Gastroesophageal sphincter (tissue), 3 donors: Measurements from ENCODE around the gene KCNE1.

ENCODE experiments used
- CTCF ChIP-seq, 4 experiments: fragments of 200-600 bp in 2 of 4; fragments of 450-650 bp in 2 of 4; sonication (generic) in 1 of 4; IDR thresholded peaks; one replicate each; pipeline ENCODE4 v1.5.1; 2017 to 2019; ENCODE audit warnings: antibody characterized with exemption in 4 of 4, mild to moderate bottlenecking in 2 of 4, moderate library complexity in 2 of 4
- POLR2A ChIP-seq, 2 donors: fragments of 450-650 bp; IDR thresholded peaks; one replicate each; pipeline ENCODE4 v1.6.1; 2017; ENCODE audit warnings: antibody characterized with exemption in 2 of 2, mild to moderate bottlenecking in 2 of 2, moderate library complexity in 1 of 2
- POLR2AphosphoS5 ChIP-seq: sonication (generic); formaldehyde crosslinking; IDR thresholded peaks from one replicate; pipeline ENCODE4 v1.6.1; 2017; ENCODE audit warnings: antibody characterized with exemption

GRCh38 chr21:34520281-34520680, 8.3 kb upstream of the KCNE1 start:
- TF ChIP-seq POLR2A (IDR thresholded peaks at IDR 0.05) (no peak), CTCF (IDR thresholded peaks at IDR 0.05) (no peak), POLR2AphosphoS5 (no peak)
